Stimulated activated CD4-positive, alpha-beta T cell treated with anti-CD3 and anti-CD28 coated beads, Interleukin-15, amount 100 ng/mL, for 24 hours (primary cell): ENCODE measurements around the gene IRX4.

Experiments used
- DNase-seq: peaks from one replicate; pipeline ENCODE4 v3.0.0-alpha.2; 2020

Gene IRX4

GRCh38 chr5:1882337-1883119 is at the start of gene IRX4:
IRX4 (minus strand) TSS chr5:1882925; CDS start chr5:1882647, 278 bp downstream.
- no peak for DNase-seq

DNA sequence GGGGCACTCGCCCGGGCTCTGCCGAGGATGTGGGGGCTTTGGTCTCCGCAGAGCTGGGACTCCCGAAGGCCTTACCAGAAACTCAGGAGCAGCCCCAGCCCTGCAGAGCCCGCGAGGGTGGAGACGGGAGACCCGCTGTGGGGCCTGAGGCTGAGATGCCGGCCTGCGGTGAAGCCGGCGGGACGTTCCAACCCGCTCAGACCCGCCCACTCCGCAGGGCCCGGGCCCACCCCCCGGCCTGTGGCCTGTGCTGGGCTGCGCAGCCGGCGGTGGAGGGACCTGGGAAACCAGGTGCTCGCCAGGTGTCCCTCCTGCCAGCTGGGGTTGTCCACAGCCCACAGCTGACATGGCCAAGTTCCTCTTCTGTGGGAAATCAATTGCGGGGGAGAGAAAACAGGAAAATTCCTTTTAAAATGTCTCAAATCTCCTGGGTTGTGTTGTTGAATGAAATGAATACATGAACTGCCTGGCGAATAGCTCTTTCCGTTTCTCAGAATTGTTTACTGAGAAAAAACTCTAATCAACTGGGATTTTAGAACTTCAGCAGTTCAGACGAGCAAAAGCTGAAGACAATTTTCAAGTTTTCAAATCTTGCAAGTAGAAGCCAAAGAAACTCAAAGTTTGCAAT is 49.0 kb upstream of the IRX4 start:
- no peak for DNase-seq

DNA sequence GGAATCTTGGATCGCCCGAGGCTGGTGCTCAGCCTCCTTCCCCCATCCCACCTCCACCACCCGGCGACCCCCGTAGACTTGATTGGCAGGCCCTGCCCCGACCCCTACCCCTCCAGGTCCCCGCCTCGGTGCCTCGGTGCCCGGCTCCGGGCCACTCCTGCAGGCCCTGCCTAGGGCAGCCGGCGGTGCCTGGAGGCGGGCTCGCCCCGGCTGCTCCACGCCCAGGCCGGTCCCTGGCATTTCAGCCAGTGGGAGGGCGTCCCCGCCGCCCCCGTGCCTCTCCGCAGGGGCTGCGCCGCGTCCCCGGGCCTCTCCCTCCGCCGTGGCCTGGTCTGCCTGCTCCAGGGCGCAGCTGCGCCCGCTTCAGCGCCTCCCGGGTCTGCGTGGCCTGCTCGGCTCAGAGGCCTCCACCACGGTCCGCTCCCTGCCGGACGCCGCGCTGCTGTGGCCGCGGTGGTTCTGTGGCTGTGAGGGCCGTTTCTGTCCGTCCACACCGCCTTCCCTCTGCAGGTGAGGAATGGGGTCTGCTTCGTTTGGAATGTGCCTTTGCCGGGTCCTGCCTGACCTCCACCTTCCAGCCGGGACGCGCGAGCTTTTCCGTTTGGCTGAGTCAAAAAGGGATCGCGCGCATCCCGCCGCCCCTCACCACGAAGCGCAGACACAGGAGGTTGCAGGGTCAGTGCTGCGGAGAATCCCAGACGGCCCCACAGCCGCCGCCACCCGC is 48.3 kb upstream of the IRX4 start:
- no peak for DNase-seq

DNA sequence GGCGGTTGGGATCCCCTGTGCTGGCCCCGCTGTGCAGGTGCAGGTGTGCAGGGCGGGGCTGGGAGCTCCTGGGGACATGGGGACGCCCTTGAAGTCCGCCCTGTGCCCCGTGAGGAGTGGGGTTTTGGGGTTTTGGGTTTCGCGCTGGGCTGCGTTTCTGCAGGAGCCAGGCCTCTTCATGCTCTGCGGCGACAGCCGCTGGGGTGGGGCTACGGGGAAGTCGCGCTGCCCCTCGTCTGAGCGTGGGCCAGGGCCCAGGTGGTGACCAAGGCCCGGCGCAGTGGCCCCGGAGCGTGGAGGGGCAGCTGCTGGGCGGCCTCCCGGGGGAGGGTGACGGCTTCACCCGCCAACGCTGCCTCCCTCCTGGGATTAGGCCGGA is 47.8 kb upstream of the IRX4 start:
- no peak for DNase-seq

DNA sequence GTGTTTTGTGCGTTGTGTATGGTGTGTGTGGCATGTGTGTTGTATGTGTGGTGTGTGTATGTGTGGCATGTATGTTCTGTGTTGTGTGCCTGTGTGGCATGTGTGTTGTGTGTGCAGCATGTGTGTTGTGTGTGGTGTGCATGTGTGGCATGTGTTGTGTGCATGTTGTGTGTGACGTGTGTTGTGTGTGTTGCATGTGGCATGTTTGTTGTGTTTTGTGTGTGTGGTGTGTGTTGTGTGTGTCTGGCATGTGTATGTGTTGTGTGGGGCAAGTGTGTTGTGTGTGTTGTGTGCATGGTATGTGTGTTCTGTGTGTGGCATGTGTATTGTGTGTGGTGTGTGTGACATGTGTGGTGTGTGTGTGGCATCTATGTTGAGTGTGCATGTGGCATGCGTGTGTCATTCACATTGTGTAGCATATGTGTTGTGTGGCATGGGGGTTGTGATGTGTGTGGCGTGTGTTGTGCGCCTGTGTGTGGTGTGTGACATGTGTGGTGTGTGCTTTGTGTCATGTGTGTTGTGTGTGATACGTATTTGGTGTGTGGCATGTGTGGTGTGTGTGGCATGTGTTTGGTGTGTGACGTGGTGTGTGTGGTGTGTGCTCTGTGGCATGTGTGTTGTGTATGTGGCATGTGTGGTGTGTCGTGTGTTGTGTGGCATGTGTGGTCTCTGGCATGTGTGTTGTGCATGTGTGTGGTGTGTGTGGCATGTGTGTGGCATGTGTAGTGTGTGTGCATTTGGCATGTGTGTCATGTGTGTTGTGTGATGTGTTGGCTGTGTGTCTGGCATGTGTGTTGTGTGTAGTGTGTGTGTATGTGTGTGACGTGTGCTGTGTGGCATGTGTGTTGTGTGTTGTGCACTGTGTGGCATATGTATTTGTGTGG is 46.6 kb upstream of the IRX4 start:
- DNase-seq = no peak

- DNase-seq = no peak
These were observed 44.0 kb upstream of the IRX4 start for GRCh38 chr5:1926471-1927341.

DNA sequence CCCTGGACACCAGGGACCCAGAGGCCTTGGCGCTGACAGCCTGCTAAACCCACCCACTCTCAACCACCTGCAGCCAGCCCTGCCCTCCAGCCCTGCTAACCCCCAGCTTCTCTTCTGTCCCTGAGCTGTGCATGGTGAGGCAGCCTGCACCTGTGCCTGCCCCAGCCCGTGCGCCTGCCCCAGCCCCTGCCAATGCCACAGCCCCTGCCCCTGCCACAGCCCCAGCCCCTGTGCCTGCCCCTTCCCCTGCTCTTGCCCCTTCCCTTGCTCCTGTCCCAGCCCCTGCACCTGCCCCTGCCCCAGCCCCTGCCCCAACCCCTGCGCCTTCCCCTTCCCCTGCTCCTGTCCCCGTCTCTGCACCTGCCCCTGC is 43.3 kb upstream of the IRX4 start:
- no peak for DNase-seq

GRCh38 chr5:1925111-1926070 is 42.7 kb upstream of the IRX4 start:
- DNase-seq = no peak

DNA sequence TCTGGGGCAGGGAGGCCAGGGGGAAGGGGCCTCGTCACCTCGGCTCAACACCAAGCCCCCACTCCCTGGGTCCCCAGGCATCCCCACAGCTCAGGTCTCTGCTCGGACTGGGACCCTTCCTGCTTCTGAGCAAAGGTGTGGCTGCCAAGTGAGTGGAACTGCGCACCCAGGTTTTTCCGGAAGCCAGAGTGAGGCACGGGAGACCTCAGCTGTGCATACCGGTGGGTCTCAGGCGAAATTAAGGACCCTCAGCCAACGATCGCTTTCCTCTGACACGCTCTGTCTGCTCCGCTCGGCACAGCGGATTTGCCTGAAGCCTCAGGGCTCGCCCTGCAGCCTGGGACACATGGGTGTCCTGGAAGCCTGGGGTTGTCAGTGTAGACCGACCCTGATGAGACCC is 41.0 kb upstream of the IRX4 start:
- no peak for DNase-seq

GRCh38 chr5:1923341-1923740 is 40.6 kb upstream of the IRX4 start:
- DNase-seq = no peak

GRCh38 chr5:1921711-1922110 is 39.0 kb upstream of the IRX4 start:
- DNase-seq = no peak

DNA sequence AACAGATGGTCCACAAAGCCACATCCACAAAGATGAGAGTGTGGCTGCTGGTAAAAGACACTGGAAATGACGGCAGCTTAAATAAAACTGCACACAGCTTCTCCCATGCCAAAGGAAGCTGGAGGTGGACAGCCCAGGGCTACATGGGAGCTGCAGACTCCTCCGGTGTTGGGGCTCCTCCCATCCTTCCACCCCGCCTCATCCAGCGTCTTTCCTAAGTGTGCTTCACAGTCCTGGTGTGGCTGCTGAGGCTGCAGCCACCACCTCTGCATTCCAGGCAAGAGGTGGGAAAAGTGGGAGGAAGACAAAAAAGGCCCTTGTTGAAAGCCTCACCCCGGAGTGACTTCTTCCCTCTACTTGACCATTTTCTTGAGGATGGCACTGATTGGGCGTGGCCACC is 37.0 kb upstream of the IRX4 start:
- DNase-seq = no peak

GRCh38 chr5:1919209-1919566 is 36.5 kb upstream of the IRX4 start:
- no peak for DNase-seq

- no peak for DNase-seq
These were observed 35.9 kb upstream of the IRX4 start for GRCh38 chr5:1918488-1919208.

GRCh38 chr5:1917830-1918487 is 35.2 kb upstream of the IRX4 start:
- DNase-seq = no peak

DNA sequence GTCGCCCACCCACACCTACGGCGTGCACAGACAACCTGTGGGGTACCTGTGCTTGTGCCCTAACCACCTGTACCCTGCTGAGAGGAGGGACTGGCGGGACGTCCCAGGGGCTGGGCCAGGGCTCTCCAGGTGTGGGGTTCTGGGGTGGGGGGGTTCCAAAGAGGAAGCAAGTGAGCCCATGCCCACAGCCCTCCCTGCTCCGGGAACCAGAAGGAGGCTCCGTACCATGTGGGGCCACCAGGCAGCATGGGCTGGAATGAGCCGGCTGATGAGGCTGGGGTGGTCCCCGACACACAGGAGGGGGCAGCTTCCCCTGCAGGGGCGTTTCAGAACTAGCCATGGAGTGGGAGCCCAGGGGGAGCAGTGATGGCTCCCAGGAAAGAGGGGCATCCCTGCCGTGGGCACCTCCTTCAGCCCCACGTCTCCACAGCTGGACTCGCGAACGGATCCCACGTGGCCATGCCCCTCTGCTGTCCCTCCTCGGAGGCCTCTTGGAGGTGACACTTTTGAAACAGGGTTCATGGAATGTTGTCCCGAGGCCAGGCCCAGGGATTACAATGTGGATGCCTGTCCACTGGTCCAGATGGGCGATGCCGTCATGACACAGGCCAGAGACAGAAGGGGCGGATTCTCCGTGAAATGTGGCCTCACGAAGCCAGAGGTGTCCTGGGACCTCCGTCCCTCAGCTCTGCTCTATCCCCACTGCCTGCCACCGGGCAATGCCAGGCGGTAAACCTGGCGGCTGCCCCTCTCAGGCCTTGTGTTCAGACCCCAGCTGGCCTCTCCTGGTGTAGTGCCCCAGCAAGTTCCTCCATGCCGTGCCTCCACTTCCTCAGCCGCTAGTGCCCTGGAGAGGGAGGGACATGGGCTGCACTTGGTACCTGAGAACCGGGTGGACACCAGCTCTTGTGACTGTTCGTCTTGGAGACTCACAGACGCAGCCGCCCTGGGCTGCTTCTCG is 33.6 kb upstream of the IRX4 start:
- no peak for DNase-seq

- DNase-seq = no peak
These were observed 32.6 kb upstream of the IRX4 start for GRCh38 chr5:1915316-1915715.

- DNase-seq = no peak
These were observed 31.7 kb upstream of the IRX4 start for GRCh38 chr5:1914471-1914870.
